Measurements from ENCODE around the gene CMIP. TPM values are rescaled to one million over a fixed set of nuclear protein-coding genes. Genes with fewer than 3 reads are reported as not detected.

CMIP gene
- total and polyA plus RNA-seq, 7 donors = 11.0 to 60.3 (median 20.4) TPM

- Histone ChIP-seq H3K9me3 (no peaks in the 10 kb centered on the region), H3K36me3 (no peaks in the 10 kb centered on the region), H3K4me3 (no peak overlapping the region), H3K27ac (peak overlapping the region in 2 of 4 donors; percentile 20 to 37), H3K27me3 (no peaks in the 10 kb centered on the region), H3K4me1 (peaks cover 0 to 32% (median 11%) of the 10 kb centered on the region in 4 donors)
- intact Hi-C loops (cut with DNase I) = no loop called here
- DNase-seq = no peak
- TF ChIP-seq EP300 (IDR thresholded peaks at IDR 0.05) (no peak), POLR2A (IDR thresholded peaks at IDR 0.05) (no peak), CTCF (IDR thresholded peaks at IDR 0.05) (no peak), POLR2AphosphoS5 (IDR thresholded peaks at IDR 0.05) (no peak)
- 84 to 88% methylated on average over 9 of the region's 9 CpGs for WGBS, 2 donors
These were observed 36.1 kb downstream of the CMIP start for GRCh38 chr16:81480606-81481206.

- intact Hi-C loops (cut with DNase I) = no loop called here
- peak in 1 of 4 donors; percentile 7 for TF ChIP-seq EP300 (IDR thresholded peaks at IDR 0.05)
- TF ChIP-seq CTCF (IDR thresholded peaks at IDR 0.05) = no peak
- peak in 2 of 4 donors; percentile 50 to 63 for TF ChIP-seq POLR2AphosphoS5 (IDR thresholded peaks at IDR 0.05)
- TF ChIP-seq POLR2A (IDR thresholded peaks at IDR 0.05) = no peak
- Histone ChIP-seq H3K4me1 (peaks cover 0 to 32% (median 11%) of the 10 kb centered on the region in 4 donors), H3K27me3 (no peaks in the 10 kb centered on the region), H3K4me3 (no peak overlapping the region), H3K9me3 (no peaks in the 10 kb centered on the region), H3K27ac (peak overlapping the region in 3 of 4 donors; percentile 15 to 36 (median 20)), H3K36me3 (no peaks in the 10 kb centered on the region)
- 62 to 80% methylated on average over 11 of the region's 11 CpGs for WGBS, 2 donors
- DNase-seq = peak; percentile 81
These were observed 36.7 kb downstream of the CMIP start for GRCh38 chr16:81481207-81481821.

GRCh38 chr16:81482329-81483063 lies 37.9 kb downstream of the CMIP start:
- intact Hi-C loops (cut with DNase I) = no loop called here
- H3K4me3 ChIP-seq = no peak overlapping the region
- no peaks in the 10 kb centered on the region for H3K36me3 ChIP-seq
- no peaks in the 10 kb centered on the region for H3K9me3 ChIP-seq
- 91 to 93% methylated on average over 15 of the region's 15 CpGs for WGBS, 2 donors
- no peak for TF ChIP-seq CTCF (IDR thresholded peaks at IDR 0.05)
- no peak for TF ChIP-seq EP300 (IDR thresholded peaks at IDR 0.05)
- TF ChIP-seq POLR2AphosphoS5 (IDR thresholded peaks at IDR 0.05) = no peak
- TF ChIP-seq POLR2A (IDR thresholded peaks at IDR 0.05) = no peak
- peaks cover 0 to 32% (median 9%) of the 10 kb centered on the region in 4 donors for H3K4me1 ChIP-seq
- no peak for DNase-seq
- H3K27me3 ChIP-seq = no peaks in the 10 kb centered on the region
- H3K27ac ChIP-seq = peak overlapping the region in 3 of 4 donors; percentile 15 to 40 (median 20)

- Histone ChIP-seq H3K4me3 (no peak overlapping the region), H3K36me3 (no peaks in the 10 kb centered on the region), H3K4me1 (peaks cover 0 to 28% (median 7%) of the 10 kb centered on the region in 4 donors), H3K9me3 (no peaks in the 10 kb centered on the region), H3K27ac (peak overlapping the region in 1 of 4 donors; percentile 40), H3K27me3 (no peaks in the 10 kb centered on the region)
- no peak for DNase-seq
- intact Hi-C loops (cut with DNase I) = no loop called here
- TF ChIP-seq POLR2AphosphoS5 (IDR thresholded peaks at IDR 0.05) = no peak
- TF ChIP-seq POLR2A (IDR thresholded peaks at IDR 0.05) = no peak
- TF ChIP-seq EP300 (IDR thresholded peaks at IDR 0.05) = no peak
- no peak for TF ChIP-seq CTCF (IDR thresholded peaks at IDR 0.05)
- WGBS, 2 donors = 75 to 87% methylated on average over 10 of the region's 10 CpGs
These were observed 38.7 kb downstream of the CMIP start for GRCh38 chr16:81483064-81483969.

All from sigmoid colon (tissue), 7 donors.